K562 (cell line): ENCODE results near the gene FHIT. TPM values are rescaled to one million over a fixed set of nuclear protein-coding genes. Genes with fewer than 3 reads are reported as not detected.
A peak's percentile ranks its signal among the peaks of the same experiment; 100 is the strongest.

Experiments used
- ATAC-seq: fragments of 200-7000 bp; cut with Tn5 transposase; 3 replicates; pipeline ENCODE4 v1.9.1; 2020; ENCODE audit warnings: moderate library complexity
- BruUV-seq: library from RNA; stranded (reverse); fragments of 400-500 nt; replicated peaks from 2 replicates; lab custom pipeline; 2021; lab: Mats Ljungman, UMichigan
- CTCF ChIA-PET: fragments of 300-600 bp; formaldehyde crosslinking; extraction: SDS; loops from one replicate; lab custom pipeline; 2021; ENCODE audit warnings: low intra/inter-chr PET ratio; lab: Yijun Ruan, JAX
- POLR2A ChIA-PET: fragments of 300-600, 350-650 bp; sonication (Branson Sonifier 250); formaldehyde crosslinking; extraction: SDS; loops from one replicate; lab custom pipeline; 2021; ENCODE audit warnings: antibody characterized with exemption, inconsistent platforms; lab: Yijun Ruan, JAX
- DNase-seq, 4 experiments: peaks; one replicate each; pipeline versions ENCODE4 v3.0.0 to v3.0.0-alpha.2; 2011 to 2018; ENCODE audit warnings: low spot score in 3 of 4, mixed read lengths in 3 of 4; ENCODE audit errors: extremely low read depth in 1 of 4
- FAIRE-seq: peaks from 2 replicates; lab custom pipeline; 2011; peaks lifted over from hg19 to GRCh38; lab: Jason Lieb, UNC
- H2AFZ ChIP-seq: 2 replicates; pipeline ENCODE4 v1.6.0; 2011; ENCODE audit warnings: low read depth, low read length, control low read depth, inconsistent platforms
- H3K27ac ChIP-seq: fragments of 200-600 bp; 3 replicates; pipeline ENCODE4 v1.8.0; 2011; ENCODE audit warnings: low read depth, mild to moderate bottlenecking, control low read depth, inconsistent platforms, low read length, moderate library complexity, mixed read lengths; ENCODE audit errors: extremely low read depth
- H3K27me3 ChIP-seq, 2 experiments: fragments of 300-600 bp in 1 of 2; 2 replicates in 1 of 2; 3 replicates in 1 of 2; pipeline versions ENCODE4 v1.6.0 to v1.8.0; 2011; ENCODE audit warnings: inconsistent platforms in 2 of 2, low read length in 2 of 2, mild to moderate bottlenecking in 1 of 2, mixed read lengths in 1 of 2, moderate library complexity in 1 of 2; ENCODE audit not compliant: control insufficient read depth in 2 of 2, insufficient read depth in 2 of 2
- H3K36me3 ChIP-seq: fragments of 300-600 bp; 3 replicates; pipeline ENCODE4 v1.8.0; 2011; ENCODE audit warnings: mild to moderate bottlenecking, low read length, inconsistent platforms; ENCODE audit not compliant: control insufficient read depth, insufficient read depth
- H3K4me1 ChIP-seq, 2 experiments: fragments of 200-600 bp in 1 of 2; replicated peaks in 1 of 2; 2 replicates in 1 of 2; 3 replicates in 1 of 2; pipeline versions ENCODE4 v1.5.1 to v1.8.0; 2011; ENCODE audit warnings: inconsistent platforms in 2 of 2, low read length in 2 of 2, mild to moderate bottlenecking in 1 of 2, mixed read lengths in 1 of 2, moderate library complexity in 1 of 2; ENCODE audit not compliant: control insufficient read depth in 2 of 2, insufficient read depth in 2 of 2
- H3K4me2 ChIP-seq: 2 replicates; pipeline ENCODE4 v1.6.1; 2011; ENCODE audit warnings: low read length, control low read depth, inconsistent platforms, mixed read lengths; ENCODE audit not compliant: insufficient read depth
- H3K4me3 ChIP-seq: fragments of 200-600 bp; sonication (generic), shearing (Covaris generic); 2 replicates; pipeline ENCODE4 v1.5.1; 2016; ENCODE audit warnings: control low read depth, inconsistent platforms
- H3K79me2 ChIP-seq: fragments of 200-600 bp; 3 replicates; pipeline ENCODE4 v1.8.0; 2011; ENCODE audit warnings: low read length, inconsistent platforms; ENCODE audit not compliant: control insufficient read depth, insufficient read depth
- H3K9ac ChIP-seq, 2 experiments: 2 replicates each; pipeline versions ENCODE4 v1.6.0 to v1.6.1; 2011; ENCODE audit warnings: low read depth in 2 of 2, low read length in 2 of 2, control low read depth in 1 of 2, inconsistent platforms in 1 of 2, mild to moderate bottlenecking in 1 of 2, mixed read lengths in 1 of 2; ENCODE audit not compliant: insufficient read depth in 1 of 2
- H3K9me1 ChIP-seq: one replicate; pipeline ENCODE4 v1.6.0; 2011; ENCODE audit warnings: inconsistent platforms, mild to moderate bottlenecking, low read length, moderate library complexity; ENCODE audit not compliant: control insufficient read depth, insufficient read depth
- H3K9me3 ChIP-seq: replicated peaks from 2 replicates; pipeline ENCODE4 v1.5.1; 2011; ENCODE audit warnings: low read depth, low read length, inconsistent platforms; ENCODE audit not compliant: control insufficient read depth, insufficient read depth
- H4K20me1 ChIP-seq: replicated peaks from 2 replicates; pipeline ENCODE4 v1.6.1; 2011; ENCODE audit warnings: low read length, inconsistent platforms, mixed read lengths; ENCODE audit not compliant: control insufficient read depth, insufficient read depth
- ARID2 ChIP-seq: fragments of 450-650 bp; IDR thresholded peaks from 2 replicates; pipeline ENCODE4 v1.6.1; 2017; ENCODE audit warnings: antibody characterized with exemption, mild to moderate bottlenecking
- C11orf30 ChIP-seq: fragments of 450-650 bp; IDR thresholded peaks from 2 replicates; pipeline ENCODE4 v1.6.1; 2016; ENCODE audit warnings: low read depth, mild to moderate bottlenecking
- CBFA2T3 ChIP-seq: fragments of 450-650 bp; IDR thresholded peaks from 2 replicates; pipeline ENCODE4 v1.6.1; 2017
- MAFF ChIP-seq: IDR thresholded peaks from 2 replicates; pipeline ENCODE4 v1.6.1; 2012; ENCODE audit warnings: low read length, improper control_type of control experiment
- MAFG ChIP-seq: fragments of 450-650 bp; conservative IDR thresholded peaks from 2 replicates; pipeline ENCODE4 v1.6.1; 2016; ENCODE audit warnings: missing genetic modification characterization, missing compliant biosample characterization
- MAFK ChIP-seq: IDR thresholded peaks from 2 replicates; pipeline ENCODE4 v1.6.1; 2011; ENCODE audit warnings: low read length, improper control_type of control experiment
- NFXL1 ChIP-seq: fragments of 450-650 bp; formaldehyde crosslinking; IDR thresholded peaks from 2 replicates; pipeline ENCODE4 v1.4.0; 2021; ENCODE audit warnings: mild to moderate bottlenecking
- RNF2 ChIP-seq: sonication (generic); IDR thresholded peaks from 2 replicates; pipeline ENCODE4 v1.6.1; 2016
- ZNF316 ChIP-seq: fragments of 450-650 bp; IDR thresholded peaks from 2 replicates; pipeline ENCODE4 v1.6.1; 2016
- WGBS: fragments of 100-300 bp; shearing (Covaris generic); methylation state at CpG from one replicate; pipeline ENCODE4 v1.1.6; 2016; ENCODE audit warnings: low coverage, mixed read lengths; ENCODE audit not compliant: insufficient coverage; ENCODE audit errors: missing lambda C conversion rate; 5-methylcytosine and 5-hydroxymethylcytosine counted together
- in situ Hi-C: fragments of 300-500 bp; cut with MboI; formaldehyde crosslinking; loops from 4 replicates; pipeline ENCODE4 v1.15.0; 2018; ENCODE audit warnings: inconsistent platforms, mixed read lengths
- intact Hi-C: fragments of 100-400 bp; cut with micrococcal nuclease; formaldehyde crosslinking; loops from 2 replicates; pipeline ENCODE4 v1.14.2; 2022
- polyA plus RNA-seq, 8 experiments: library from polyadenylated mRNA; depleted of rRNA in 4 of 8; stranded (reverse) in 5 of 8; unstranded in 3 of 8; fragments of >200 nt; fragmentation: Nextera tagmentation in 2 of 8; fragmentation: Illumina TruSeq in 1 of 8; extraction: Ambion mirVana in 2 of 8; extraction: Trizol in 1 of 8; gene quantifications; 2 replicates each; pipeline versions ENCODE4 v1.2.1 to v1.2.3, GENCODE V29; 2011 to 2014; ENCODE audit warnings: inconsistent platforms in 1 of 8, missing spikeins in 1 of 8
- total RNA-seq, 7 experiments: library from RNA; depleted of rRNA in 6 of 7; stranded (reverse); fragments of >200 nt in 6 of 7; fragmentation: Illumina TruSeq in 2 of 7; extraction: Trizol in 2 of 7; gene quantifications; 2 replicates each; pipeline versions ENCODE4 v1.2.1 to v1.2.3, GENCODE V29; 2011 to 2021; ENCODE audit warnings: low replicate concordance in 1 of 7
- TF ChIP-seq, protein P1 (sequence below): fragments of 200-800 bp; sonication (Bioruptor generic); IDR thresholded peaks from 2 replicates; pipeline ENCODE4 v1.6.1; 2016; ENCODE audit warnings: missing genetic modification characterization, missing compliant biosample characterization

The FHIT gene
- total and polyA plus RNA-seq, 9 of the 15 experiments (the other 6 are each of a cell fraction or from before 2014, with no cell fraction given), result 1.7 to 9.1 (median 4.3) TPM

GRCh38 chr3:59753808-59754450 is 1497.3 kb downstream of the FHIT start:
- TF ChIP-seq RNF2, result no peak
- no peak for TF ChIP-seq ARID2
- TF ChIP-seq, protein P1, sequence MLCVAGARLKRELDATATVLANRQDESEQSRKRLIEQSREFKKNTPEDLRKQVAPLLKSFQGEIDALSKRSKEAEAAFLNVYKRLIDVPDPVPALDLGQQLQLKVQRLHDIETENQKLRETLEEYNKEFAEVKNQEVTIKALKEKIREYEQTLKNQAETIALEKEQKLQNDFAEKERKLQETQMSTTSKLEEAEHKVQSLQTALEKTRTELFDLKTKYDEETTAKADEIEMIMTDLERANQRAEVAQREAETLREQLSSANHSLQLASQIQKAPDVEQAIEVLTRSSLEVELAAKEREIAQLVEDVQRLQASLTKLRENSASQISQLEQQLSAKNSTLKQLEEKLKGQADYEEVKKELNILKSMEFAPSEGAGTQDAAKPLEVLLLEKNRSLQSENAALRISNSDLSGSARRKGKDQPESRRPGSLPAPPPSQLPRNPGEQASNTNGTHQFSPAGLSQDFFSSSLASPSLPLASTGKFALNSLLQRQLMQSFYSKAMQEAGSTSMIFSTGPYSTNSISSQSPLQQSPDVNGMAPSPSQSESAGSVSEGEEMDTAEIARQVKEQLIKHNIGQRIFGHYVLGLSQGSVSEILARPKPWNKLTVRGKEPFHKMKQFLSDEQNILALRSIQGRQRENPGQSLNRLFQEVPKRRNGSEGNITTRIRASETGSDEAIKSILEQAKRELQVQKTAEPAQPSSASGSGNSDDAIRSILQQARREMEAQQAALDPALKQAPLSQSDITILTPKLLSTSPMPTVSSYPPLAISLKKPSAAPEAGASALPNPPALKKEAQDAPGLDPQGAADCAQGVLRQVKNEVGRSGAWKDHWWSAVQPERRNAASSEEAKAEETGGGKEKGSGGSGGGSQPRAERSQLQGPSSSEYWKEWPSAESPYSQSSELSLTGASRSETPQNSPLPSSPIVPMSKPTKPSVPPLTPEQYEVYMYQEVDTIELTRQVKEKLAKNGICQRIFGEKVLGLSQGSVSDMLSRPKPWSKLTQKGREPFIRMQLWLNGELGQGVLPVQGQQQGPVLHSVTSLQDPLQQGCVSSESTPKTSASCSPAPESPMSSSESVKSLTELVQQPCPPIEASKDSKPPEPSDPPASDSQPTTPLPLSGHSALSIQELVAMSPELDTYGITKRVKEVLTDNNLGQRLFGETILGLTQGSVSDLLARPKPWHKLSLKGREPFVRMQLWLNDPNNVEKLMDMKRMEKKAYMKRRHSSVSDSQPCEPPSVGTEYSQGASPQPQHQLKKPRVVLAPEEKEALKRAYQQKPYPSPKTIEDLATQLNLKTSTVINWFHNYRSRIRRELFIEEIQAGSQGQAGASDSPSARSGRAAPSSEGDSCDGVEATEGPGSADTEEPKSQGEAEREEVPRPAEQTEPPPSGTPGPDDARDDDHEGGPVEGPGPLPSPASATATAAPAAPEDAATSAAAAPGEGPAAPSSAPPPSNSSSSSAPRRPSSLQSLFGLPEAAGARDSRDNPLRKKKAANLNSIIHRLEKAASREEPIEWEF, result no peak
- peak; percentile 90 for TF ChIP-seq C11orf30
- TF ChIP-seq MAFK, result peak; percentile 99
- TF ChIP-seq CBFA2T3, result no peak
- TF ChIP-seq NFXL1 (CRISPR knock-in tag), result no peak
- TF ChIP-seq MAFG (tag), result peak; percentile 90
- peak; percentile 96 for TF ChIP-seq ZNF316
- peak; percentile 99 for TF ChIP-seq MAFF
- Histone ChIP-seq H3K27ac (no peak overlapping the region), H3K4me3 (no peak overlapping the region), H3K79me2 (no peaks in the 10 kb centered on the region), H3K27me3 (no peaks in the 10 kb centered on the region; a peak in 1 of 5 replicates), H3K9me1 (no peaks in the 10 kb centered on the region), H3K9me3 (no peaks in the 10 kb centered on the region), H2AFZ (no peak overlapping the region), H3K4me2 (no peak overlapping the region), H4K20me1 (no peaks in the 10 kb centered on the region), H3K36me3 (no peaks in the 10 kb centered on the region), H3K4me1 (no peaks in the 10 kb centered on the region), H3K9ac (no peak overlapping the region)
- BruUV-seq, result no TSS peak
- POLR2A ChIA-PET, result interaction anchor here (0.9 kb wide), 1 partner anchor 337 kb away, joined by 3 read pairs; no protein-coding TSS in a partner anchor
- 48% methylated on average over 7 of the region's 7 CpGs for WGBS
- FAIRE-seq, result no peak
- no peak for DNase-seq
- in situ Hi-C loops, result no loop called here
- CTCF ChIA-PET, result no interaction called here
- ATAC-seq, result no peak
- intact Hi-C loops, result no loop called here
